ENCODE measurements around the gene PHRF1.

Gene PHRF1

DNA sequence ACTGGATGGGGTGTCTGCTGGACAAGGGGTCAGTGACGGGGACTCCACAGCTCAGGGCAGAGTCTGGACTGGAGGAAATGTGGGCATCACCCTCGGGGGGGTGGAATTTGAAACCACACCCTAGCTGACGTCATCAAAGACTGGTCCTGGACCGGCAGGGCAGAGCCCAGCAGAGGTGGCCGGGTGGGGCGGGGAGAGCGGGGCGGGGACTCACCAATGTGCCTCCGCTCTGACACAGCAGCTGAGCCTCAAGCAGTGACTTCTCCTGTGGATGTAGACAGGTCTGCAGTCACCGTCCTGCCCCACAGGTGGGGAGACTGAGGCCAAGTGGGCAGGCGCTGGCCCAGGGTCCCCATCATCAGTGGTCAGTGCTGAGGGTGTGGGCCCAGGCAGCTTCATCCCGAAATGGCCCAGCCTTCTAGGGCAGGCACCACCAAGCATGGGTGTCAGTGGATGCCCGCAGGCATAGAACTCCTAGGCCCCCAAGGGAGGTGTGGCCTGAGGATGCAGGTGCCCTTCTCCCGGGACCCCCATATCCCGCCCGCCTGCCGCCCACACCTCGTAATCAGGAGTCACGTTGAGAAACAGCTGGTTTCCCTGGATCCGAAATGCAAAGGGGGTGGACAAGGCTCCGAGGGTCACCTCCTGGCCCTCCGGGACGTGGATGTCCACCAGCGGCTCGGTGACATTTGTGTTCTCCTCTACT lies 47.9 kb downstream of the PHRF1 start:
- TF ChIP-seq CTCF (IDR thresholded peaks at IDR 0.05; ENCODE audit: borderline replicate concordance, control extremely low read depth, extremely low read depth, insufficient read depth, missing control alignments) = no peak
- no peak for DNase-seq (ENCODE audit: low spot score)
- in situ Hi-C loops (cut with MboI; ENCODE audit: low sequenced_read_pairs, unreplicated experiment) = no loop called here

DNA sequence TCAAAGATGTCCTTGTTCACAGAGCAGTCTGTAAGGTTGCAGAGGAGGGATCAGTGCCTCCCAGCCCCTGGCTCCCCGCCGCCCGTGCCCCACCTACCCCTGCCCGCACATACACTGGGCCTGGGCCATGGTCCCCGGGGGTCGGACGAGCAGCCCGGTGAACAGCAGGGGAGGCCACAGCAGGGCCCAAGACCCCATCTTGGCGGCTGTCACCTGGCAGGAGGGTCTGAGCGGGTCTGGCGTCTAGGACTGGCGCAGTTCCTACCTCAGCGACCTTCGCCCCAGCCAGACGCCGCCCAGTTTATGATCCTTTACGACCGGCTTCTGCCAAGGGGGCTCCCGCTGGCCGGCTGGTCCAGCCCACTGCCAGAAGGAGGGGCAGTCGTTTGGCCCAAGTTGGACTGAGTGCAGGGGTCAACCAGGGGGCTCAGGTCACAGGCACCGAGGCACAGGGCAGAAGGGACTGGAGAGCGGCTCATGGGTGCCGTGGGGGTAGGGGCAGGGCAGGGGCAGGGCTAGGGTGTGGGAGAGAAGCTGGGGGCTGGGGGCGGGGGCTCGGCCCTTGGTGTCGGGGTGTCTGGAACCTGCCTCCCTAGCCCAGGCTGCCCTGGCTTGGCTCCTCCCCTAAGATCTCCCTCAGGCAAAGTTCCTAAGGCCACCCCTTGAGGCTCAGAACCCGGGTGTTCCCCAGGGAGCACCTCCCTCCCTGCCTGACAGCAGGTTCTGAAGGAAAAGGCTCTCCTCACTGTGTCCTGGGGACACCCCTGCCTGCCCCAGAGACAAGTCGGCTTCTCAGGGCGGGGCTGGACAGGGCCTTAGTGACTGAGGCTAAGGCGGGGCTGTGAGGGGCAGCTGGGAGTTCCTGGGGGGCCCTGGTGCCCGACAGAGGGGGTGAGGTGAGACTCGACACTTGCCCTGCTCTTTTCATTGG lies 48.7 kb downstream of the PHRF1 start, which contains the start of gene CDHR5:
Gene CDHR5 (minus strand): TSS at position 251 of the 931 bp plus-strand sequence. CDS start 53 bp downstream, at position 198.
- no peak for DNase-seq (ENCODE audit: low spot score)

GRCh38 chr11:625636-626268 lies 49.5 kb downstream of the PHRF1 start:
- no peak for DNase-seq (ENCODE audit: low spot score)
- no peak for TF ChIP-seq CTCF (IDR thresholded peaks at IDR 0.05; ENCODE audit: borderline replicate concordance, control extremely low read depth, extremely low read depth, insufficient read depth, missing control alignments)
- in situ Hi-C loops (cut with MboI; ENCODE audit: low sequenced_read_pairs, unreplicated experiment) = no loop called here

More for the DNA sequence above, 48.7 kb downstream of the PHRF1 start, which contains the start of gene CDHR5:
- in situ Hi-C loops (cut with MboI; ENCODE audit: low sequenced_read_pairs, unreplicated experiment) = no loop called here
- no peak for TF ChIP-seq CTCF (IDR thresholded peaks at IDR 0.05; ENCODE audit: borderline replicate concordance, control extremely low read depth, extremely low read depth, insufficient read depth, missing control alignments)

DNA sequence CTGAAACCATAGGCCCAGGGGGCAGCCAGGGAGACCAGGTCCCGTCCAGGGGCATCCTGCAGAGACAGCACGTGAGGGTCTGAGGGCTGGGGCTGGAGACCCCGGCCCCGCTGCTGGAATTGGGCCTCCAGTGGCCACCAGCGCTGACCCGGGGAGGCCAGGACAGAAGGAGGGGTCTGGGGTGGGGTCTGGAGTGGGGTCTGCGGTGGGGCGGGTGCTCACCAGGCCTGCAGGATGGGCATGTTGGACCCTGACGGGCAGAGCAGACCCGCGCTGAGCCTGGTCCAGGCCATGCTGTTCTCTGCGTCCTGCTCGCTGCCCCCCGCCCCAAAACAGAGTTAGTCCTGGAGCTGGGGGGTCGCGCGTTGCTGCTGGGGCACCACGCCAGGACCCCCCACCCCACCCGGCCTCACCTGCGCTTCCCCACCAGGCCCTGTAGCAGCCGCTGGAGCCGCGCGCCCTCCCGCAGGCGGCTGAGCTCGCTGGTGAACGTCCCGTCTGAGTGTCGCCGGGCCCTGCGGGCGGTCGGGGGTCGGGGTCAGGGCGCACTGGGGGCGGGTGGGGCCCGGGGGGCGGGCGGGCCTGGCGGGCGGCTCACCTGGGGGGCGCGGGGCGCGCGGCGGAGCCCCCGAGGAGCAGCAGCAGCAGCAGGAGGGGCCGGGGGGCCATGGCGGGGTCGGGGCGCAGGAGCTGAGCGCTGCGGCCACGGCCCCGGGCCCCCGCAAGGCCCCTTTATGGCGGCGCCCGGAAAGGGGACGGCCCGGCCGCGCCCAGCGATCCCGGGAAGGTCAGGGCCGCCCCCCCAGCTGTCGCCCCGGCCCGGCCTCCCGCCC lies 50.4 kb downstream of the PHRF1 start, which contains the start of gene SCT:
Gene SCT (minus strand): TSS at position 707 of the 833 bp plus-strand sequence. CDS start 38 bp downstream, at position 669.
- DNase-seq (ENCODE audit: low spot score) = no peak
- in situ Hi-C loops (cut with MboI; ENCODE audit: low sequenced_read_pairs, unreplicated experiment) = no loop called here
- TF ChIP-seq CTCF (IDR thresholded peaks at IDR 0.05; ENCODE audit: borderline replicate concordance, control extremely low read depth, extremely low read depth, insufficient read depth, missing control alignments) = no peak

DNA sequence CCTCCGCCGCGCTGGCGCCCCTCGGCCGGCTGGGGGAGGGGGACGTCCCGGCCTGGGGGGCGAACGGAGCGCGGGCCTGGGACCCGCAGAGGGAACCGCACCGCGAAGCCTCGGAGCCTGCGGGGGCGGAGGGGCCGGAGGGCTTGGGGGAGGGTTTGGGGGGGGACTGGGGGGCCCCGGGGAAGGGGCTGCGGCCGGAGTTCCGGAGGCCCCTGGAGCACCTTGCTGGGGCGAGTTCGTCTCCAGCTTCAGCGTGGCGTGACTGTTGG lies 51.0 kb downstream of the PHRF1 start:
- DNase-seq (ENCODE audit: low spot score) = no peak
- in situ Hi-C loops (cut with MboI; ENCODE audit: low sequenced_read_pairs, unreplicated experiment) = no loop called here
- TF ChIP-seq CTCF (IDR thresholded peaks at IDR 0.05; ENCODE audit: borderline replicate concordance, control extremely low read depth, extremely low read depth, insufficient read depth, missing control alignments) = no peak

Measured in GM13976 (cell line).